VCaP (cell line): Measurements from ENCODE around the gene RPUSD2.
"Not testable (repeated sequence)": the region's sequence is repeated elsewhere in the genome, so short reads cannot be mapped to it uniquely, and the experiment has no call there.

Experiments used
- H3K27ac ChIP-seq: fragments of 450-650 bp; 2 replicates; pipeline ENCODE4 v1.5.1; 2017
- TF ChIP-seq, protein P1 (sequence below): fragments of 450-650 bp; conservative IDR thresholded peaks from 2 replicates; pipeline ENCODE4 v1.5.1; 2017; ENCODE audit warnings: mild to moderate bottlenecking, moderate library complexity

RPUSD2 gene

GRCh38 chr15:40565333-40566238, 3.5 kb upstream of the RPUSD2 start:
- TF ChIP-seq, protein P1, sequence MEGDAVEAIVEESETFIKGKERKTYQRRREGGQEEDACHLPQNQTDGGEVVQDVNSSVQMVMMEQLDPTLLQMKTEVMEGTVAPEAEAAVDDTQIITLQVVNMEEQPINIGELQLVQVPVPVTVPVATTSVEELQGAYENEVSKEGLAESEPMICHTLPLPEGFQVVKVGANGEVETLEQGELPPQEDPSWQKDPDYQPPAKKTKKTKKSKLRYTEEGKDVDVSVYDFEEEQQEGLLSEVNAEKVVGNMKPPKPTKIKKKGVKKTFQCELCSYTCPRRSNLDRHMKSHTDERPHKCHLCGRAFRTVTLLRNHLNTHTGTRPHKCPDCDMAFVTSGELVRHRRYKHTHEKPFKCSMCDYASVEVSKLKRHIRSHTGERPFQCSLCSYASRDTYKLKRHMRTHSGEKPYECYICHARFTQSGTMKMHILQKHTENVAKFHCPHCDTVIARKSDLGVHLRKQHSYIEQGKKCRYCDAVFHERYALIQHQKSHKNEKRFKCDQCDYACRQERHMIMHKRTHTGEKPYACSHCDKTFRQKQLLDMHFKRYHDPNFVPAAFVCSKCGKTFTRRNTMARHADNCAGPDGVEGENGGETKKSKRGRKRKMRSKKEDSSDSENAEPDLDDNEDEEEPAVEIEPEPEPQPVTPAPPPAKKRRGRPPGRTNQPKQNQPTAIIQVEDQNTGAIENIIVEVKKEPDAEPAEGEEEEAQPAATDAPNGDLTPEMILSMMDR = no peak
- H3K27ac ChIP-seq = peak overlapping the region; percentile 76

- TF ChIP-seq, protein P1 = no peak; the same call in 1 of the 2 replicates
- H3K27ac ChIP-seq = no peak overlapping the region
Observed at GRCh38 chr15:40567111-40567510, 2.0 kb upstream of the RPUSD2 start.

DNA sequence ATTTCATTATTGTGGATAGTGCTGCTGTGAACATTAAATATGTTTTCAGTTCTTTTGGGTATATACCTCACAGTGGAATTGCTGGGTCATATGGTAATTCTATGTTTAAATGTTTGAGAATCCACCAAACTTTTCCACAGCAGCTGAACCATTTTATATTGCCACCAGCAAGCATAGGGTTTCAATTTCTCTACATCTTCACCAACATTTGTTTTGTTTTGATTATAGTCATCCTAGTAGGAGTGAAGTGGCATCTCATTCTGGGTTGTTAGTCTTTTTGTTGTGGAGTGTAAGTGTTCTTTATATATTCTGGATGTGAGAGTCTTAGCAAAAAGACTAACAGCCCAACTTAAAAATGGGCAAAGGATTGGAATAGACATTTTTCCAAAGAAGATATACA, 6.0 kb downstream of the RPUSD2 start:
- H3K27ac ChIP-seq = no peak overlapping the region
- TF ChIP-seq, protein P1 = no peak

DNA sequence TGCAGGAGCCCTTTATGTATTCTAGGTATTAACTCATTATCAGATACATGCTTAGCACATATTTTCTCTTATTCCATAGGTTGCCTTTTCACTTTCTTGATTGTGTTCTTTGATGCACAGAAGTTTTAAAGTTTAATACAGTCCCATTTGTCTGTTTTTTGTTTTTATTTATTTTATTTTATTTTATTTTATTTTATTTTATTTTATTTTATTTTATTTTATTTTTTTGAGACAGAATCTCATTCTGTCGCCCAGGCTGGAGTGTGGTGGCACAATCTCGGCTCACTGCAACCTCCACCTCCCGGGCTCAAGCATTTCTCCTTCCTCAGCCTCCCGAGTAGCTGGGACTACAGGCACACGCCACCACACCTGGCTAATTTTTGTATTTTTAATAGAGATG, 7.8 kb downstream of the RPUSD2 start:
- not testable (repeated sequence) for H3K27ac ChIP-seq

DNA sequence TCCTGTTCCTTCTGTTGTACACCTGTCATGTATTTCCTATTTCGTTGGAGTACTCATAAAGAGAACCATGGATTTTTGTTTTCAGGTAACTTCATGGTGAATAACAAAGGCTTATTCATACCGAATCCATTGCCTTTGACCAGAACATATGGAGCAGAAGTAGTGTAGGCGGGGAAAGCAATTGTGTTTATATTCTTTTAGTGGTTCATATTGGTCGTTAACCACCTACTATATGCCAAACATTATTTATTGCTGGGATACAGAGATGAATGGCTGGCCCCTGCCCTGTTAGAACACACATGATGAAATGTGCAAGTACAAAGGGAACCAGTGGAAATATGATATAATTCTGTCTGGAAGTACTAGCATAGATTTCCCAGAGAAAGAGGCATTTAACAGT, 9.8 kb downstream of the RPUSD2 start:
- TF ChIP-seq, protein P1 = no peak
- no peak overlapping the region for H3K27ac ChIP-seq

- not testable (repeated sequence) for H3K27ac ChIP-seq
Observed at GRCh38 chr15:40581796-40582195, 12.7 kb downstream of the RPUSD2 start.

DNA sequence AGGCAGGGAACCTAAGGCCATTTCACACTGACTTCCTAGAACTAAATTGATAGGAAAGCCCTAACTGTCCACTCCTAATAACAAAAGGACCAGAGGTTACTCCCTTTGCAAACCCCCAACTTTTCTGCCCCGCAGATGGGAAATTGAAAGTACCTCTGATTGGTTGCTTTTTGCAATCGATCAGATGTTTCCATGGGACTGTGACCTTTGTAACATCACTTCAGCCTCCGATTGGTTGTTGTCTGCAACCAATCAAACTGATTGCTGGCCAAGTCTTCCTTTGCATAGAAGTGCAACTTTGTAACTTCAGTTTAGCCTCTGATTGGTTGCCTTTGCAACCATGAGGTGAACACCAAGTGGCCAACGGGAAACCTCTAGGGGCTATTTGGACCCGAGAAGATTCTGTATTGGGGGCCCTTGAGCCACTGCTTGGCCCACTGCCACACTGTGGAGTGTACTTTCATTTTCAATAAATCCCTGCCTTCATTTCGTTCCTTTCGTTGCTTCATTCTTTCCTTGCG, 13.7 kb downstream of the RPUSD2 start:
- no peak overlapping the region for H3K27ac ChIP-seq
- TF ChIP-seq, protein P1 = no peak

GRCh38 chr15:40584191-40584590, 15.1 kb downstream of the RPUSD2 start:
- TF ChIP-seq, protein P1 = no peak
- no peak overlapping the region for H3K27ac ChIP-seq
